Measurements from ENCODE around the gene SEMA3D.
A peak's percentile ranks its signal among the peaks of the same experiment; 100 is the strongest.

SEMA3D gene

GRCh38 chr7:85052056-85052737 is 134.7 kb downstream of the SEMA3D start:
- no peak for TF ChIP-seq CTCF (IDR thresholded peaks at IDR 0.05; ENCODE audit: control insufficient read depth, insufficient read depth, low read depth, low read length, missing control alignments)
- no peak for DNase-seq (ENCODE audit: low read depth)
- H3K4me3 ChIP-seq (ENCODE audit: control insufficient read depth, low read depth, low read length), result no peak overlapping the region

GRCh38 chr7:85046534-85046933 is 140.3 kb downstream of the SEMA3D start:
- DNase-seq (ENCODE audit: low read depth), result no peak
- no peak for TF ChIP-seq CTCF (IDR thresholded peaks at IDR 0.05; ENCODE audit: control insufficient read depth, insufficient read depth, low read depth, low read length, missing control alignments)
- no peak overlapping the region for H3K4me3 ChIP-seq (ENCODE audit: control insufficient read depth, low read depth, low read length)

- peak; percentile 31 for DNase-seq (ENCODE audit: low read depth)
- peak; percentile 79 for TF ChIP-seq CTCF (IDR thresholded peaks at IDR 0.05; ENCODE audit: control insufficient read depth, insufficient read depth, low read depth, low read length, missing control alignments)
These were observed 145.1 kb downstream of the SEMA3D start for GRCh38 chr7:85041605-85042216.

GRCh38 chr7:85039196-85039923 is 147.5 kb downstream of the SEMA3D start:
- TF ChIP-seq CTCF (IDR thresholded peaks at IDR 0.05; ENCODE audit: control insufficient read depth, insufficient read depth, low read depth, low read length, missing control alignments), result no peak
- no peak for DNase-seq (ENCODE audit: low read depth)
- H3K4me3 ChIP-seq (ENCODE audit: control insufficient read depth, low read depth, low read length), result no peak overlapping the region

More at GRCh38 chr7:85041605-85042216, 145.1 kb downstream of the SEMA3D start:
- H3K4me3 ChIP-seq (ENCODE audit: control insufficient read depth, low read depth, low read length), result no peak overlapping the region

- no peak overlapping the region for H3K4me3 ChIP-seq (ENCODE audit: control insufficient read depth, low read depth, low read length)
- DNase-seq (ENCODE audit: low read depth), result no peak
- TF ChIP-seq CTCF (IDR thresholded peaks at IDR 0.05; ENCODE audit: control insufficient read depth, insufficient read depth, low read depth, low read length, missing control alignments), result no peak
These were observed 148.4 kb downstream of the SEMA3D start for GRCh38 chr7:85038466-85038865.

- DNase-seq (ENCODE audit: low read depth), result no peak
- TF ChIP-seq CTCF (IDR thresholded peaks at IDR 0.05; ENCODE audit: control insufficient read depth, insufficient read depth, low read depth, low read length, missing control alignments), result no peak
- no peak overlapping the region for H3K4me3 ChIP-seq (ENCODE audit: control insufficient read depth, low read depth, low read length)
These were observed 153.6 kb downstream of the SEMA3D start for GRCh38 chr7:85033263-85033662.

All from AG09309 (cell line).